HEK293 (cell line): Measurements from ENCODE around the gene FUT8.

Experiments
- YY1 ChIP-seq: fragments of 450-650 bp; formaldehyde crosslinking; IDR thresholded peaks from 2 replicates; pipeline ENCODE4 v1.5.1; 2018; ENCODE audit warnings: missing biosample characterization, missing genetic modification characterization
- ZNF600 ChIP-seq: fragments of 450-650 bp; formaldehyde crosslinking; IDR thresholded peaks from 2 replicates; pipeline ENCODE4 v1.5.1; 2016; ENCODE audit warnings: missing biosample characterization, missing genetic modification characterization

DNA sequence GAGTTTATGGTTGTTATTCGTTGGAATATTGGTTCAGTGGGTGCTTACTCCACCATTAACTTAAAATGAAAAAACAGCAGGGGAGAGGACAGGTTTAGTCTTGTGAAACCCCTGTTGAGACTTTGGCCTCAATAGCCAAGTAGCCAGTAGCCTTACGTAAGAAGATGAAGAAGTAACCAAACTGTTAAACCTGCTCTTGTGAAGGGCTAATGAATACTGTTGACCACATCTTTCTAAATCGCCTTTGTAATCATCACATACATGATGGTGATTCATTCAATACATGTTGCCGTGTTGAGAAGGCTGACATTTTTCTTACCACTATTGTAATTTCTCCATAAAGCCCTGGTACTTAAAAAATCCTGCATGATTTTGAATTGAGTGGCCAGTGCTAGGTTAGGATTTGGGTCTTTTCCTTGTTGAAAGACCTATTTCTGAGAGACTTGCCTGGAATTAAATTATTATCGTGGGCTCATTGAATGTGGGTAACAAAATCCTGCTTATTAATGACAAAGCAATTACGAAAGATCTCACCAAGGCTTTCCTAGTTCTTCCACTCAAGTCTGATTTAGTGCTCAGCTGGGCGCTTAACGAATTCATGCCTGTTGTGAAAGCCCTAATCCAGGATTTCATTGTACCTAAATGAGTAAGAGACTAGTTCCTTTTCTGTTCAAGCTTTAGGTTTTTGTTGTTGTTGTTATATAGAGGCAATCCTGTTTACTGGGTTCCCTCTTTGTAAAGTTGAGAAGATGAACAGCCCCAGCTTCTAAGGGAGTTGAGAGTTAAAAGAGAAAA, 333.1 kb downstream of the FUT8 start:
- no peak for TF ChIP-seq YY1 (tag by site-specific recombination)
- no peak for TF ChIP-seq ZNF600 (tag by site-specific recombination)
